ENCODE measurements around the gene SDHC.

DNA sequence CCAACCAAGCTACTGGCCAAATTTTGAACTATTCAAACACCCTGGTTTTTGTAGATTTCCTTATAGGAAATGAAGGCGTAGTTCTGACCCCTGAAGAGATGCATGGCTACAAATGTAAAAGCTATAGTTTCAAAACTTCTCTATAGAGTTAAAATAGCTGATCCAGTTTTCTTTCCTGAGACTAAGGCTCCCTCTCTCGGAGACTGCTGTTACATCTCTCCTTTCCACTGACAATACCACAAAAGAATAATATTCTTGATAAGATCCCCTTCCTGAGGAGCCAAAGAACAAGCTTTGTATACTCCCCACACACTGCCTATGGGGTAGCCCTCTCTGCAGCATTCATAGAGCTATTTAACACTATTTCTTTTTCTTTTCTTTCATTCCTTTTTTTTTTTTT, 60.2 kb downstream of the SDHC start:
- TF ChIP-seq, protein P1, sequence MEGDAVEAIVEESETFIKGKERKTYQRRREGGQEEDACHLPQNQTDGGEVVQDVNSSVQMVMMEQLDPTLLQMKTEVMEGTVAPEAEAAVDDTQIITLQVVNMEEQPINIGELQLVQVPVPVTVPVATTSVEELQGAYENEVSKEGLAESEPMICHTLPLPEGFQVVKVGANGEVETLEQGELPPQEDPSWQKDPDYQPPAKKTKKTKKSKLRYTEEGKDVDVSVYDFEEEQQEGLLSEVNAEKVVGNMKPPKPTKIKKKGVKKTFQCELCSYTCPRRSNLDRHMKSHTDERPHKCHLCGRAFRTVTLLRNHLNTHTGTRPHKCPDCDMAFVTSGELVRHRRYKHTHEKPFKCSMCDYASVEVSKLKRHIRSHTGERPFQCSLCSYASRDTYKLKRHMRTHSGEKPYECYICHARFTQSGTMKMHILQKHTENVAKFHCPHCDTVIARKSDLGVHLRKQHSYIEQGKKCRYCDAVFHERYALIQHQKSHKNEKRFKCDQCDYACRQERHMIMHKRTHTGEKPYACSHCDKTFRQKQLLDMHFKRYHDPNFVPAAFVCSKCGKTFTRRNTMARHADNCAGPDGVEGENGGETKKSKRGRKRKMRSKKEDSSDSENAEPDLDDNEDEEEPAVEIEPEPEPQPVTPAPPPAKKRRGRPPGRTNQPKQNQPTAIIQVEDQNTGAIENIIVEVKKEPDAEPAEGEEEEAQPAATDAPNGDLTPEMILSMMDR (conservative IDR thresholded peaks at IDR 0.05) = no peak; the same call in 1 of the 2 replicates
- TF ChIP-seq ZFX (IDR thresholded peaks at IDR 0.05) = no peak

All from C4-2B (cell line).